Measurements from ENCODE around the gene CDC37L1. TPM values are rescaled to one million over a fixed set of nuclear protein-coding genes. Genes with fewer than 3 reads are reported as not detected.

Gene CDC37L1
- 35.0 and 35.7 TPM in 2 replicates for polyA plus RNA-seq

DNA sequence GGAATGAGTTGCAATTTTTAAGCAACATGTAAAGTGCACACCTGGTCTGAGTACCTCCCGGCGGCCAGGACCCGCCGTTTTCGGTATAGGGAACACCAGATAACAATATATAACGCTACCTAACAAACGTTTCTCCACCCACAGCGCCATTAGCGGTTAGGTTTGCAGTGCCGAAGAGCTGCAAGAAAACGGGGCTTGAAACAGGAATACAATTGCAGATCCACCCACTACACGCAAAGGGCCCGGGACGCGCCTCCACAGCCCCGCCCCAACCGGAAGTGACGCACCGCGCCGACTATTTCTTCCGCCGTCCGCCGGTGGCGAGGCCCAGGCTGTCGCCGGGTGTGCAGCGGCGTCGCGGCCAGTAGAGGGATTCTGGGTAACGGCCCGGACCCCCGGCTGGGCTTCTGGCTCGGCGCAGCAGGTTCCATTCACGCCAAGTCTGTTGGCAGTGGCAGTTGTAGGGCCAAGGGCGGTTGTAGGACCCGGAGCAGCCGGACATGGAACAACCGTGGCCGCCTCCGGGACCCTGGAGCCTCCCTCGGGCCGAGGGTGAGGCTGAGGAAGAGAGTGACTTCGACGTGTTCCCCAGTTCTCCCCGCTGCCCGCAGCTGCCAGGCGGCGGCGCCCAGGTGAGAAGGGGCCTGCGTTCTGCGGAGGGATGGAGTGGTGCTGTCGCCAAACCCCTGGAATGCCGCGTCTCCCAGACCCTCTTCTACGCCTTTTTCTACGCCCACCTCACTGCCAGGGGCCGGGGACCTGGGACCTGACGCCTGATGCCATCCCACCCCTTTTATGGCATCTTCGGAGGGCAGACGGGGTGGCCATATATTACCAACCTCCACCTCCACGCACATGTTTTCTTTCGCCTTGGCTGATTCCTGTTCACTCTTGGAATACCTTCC lies at the start of gene CDC37L1:
Gene CDC37L1 (plus strand): TSS at position 302 of the 905 bp plus-strand sequence. CDS start 199 bp downstream, at position 501.

GRCh38 chr9:4662108-4662988 lies 17.0 kb upstream of the CDC37L1 start, which contains the start of gene PLPP6:
Gene PLPP6, plus strand, starts transcription at chr9:4662294. Its CDS starts 82 bp downstream, at chr9:4662376.

DNA sequence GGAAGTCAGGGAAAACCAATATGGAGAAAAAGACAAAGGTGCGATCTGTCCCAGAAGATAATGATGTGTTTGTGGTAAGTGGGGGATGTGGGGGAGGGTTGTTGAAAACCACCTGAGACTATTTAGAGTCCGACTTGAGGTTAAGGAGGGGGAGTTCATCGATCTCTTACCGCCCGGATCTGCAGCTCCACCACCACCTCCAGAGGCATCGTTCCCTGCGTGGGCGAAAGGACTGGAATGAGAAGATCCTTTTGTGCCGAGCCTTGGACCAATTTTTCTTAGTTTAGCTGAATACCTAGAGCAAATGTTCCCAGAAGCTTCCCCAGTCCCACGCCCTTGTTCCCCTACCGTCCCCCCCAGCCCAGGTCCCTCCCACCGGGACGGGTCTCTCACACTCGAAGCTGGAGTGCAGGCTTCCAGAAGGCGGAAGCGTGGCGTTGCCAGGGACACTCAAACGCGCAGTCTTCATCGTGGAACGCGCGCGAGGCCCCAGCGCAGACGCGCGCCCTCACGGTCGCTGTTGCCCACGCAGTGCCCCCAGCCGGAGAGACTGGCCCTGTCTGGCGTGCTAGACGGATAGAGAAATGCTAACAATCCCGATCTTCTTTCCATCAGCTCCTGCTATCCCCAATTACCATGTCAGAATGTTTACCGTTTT lies 13.2 kb upstream of the CDC37L1 start, which contains the start of gene SPATA6L:
Gene SPATA6L (minus strand): TSS at position 439 of the 658 bp plus-strand sequence. CDS start 230 bp downstream, at position 209.

GRCh38 chr9:4740638-4741364 lies 61.4 kb downstream of the CDC37L1 start, which contains the start of gene AK3:
Gene AK3, minus strand, starts transcription at chr9:4741202. Its CDS starts 115 bp downstream, at chr9:4741087.

Other genes with a start within 250 kb of the CDC37L1 start
- 5.2 and 10.8 TPM in 2 replicates for gene SLC1A1, start 189.1 kb upstream of the CDC37L1 start, polyA plus RNA-seq
- gene PLPP6, start 17.3 kb upstream of the CDC37L1 start, polyA plus RNA-seq, result 45.8 and 46.2 TPM in 2 replicates
- gene SPATA6L, start 13.1 kb upstream of the CDC37L1 start, polyA plus RNA-seq, result 0.65 and 3.5 TPM in 2 replicates
- gene AK3, start 61.6 kb downstream of the CDC37L1 start, polyA plus RNA-seq, result 25.7 and 35.6 TPM in 2 replicates
- 5.4 and 7.9 TPM in 2 replicates for gene RCL1, start 113.4 kb downstream of the CDC37L1 start, polyA plus RNA-seq